NCI-H460 (cell line): Measurements from ENCODE around the gene B3GAT2. TPM values are rescaled to one million over a fixed set of nuclear protein-coding genes. Genes with fewer than 3 reads are reported as not detected.
"Not testable (repeated sequence)": the region's sequence is repeated elsewhere in the genome, so short reads cannot be mapped to it uniquely, and the experiment has no call there.

Source experiments
- DNase-seq: peaks from one replicate; pipeline ENCODE4 v3.0.0-alpha.2; 2016; ENCODE audit warnings: low read depth; ENCODE audit errors: extremely low read depth
- polyA plus RNA-seq: library from polyadenylated mRNA; depleted of rRNA; stranded (reverse); fragments of >200 nt; gene quantifications from 2 replicates; pipeline ENCODE4 v1.2.3, GENCODE V29; 2014; cell fraction: nucleus; rRNA removed
- total RNA-seq: library from RNA; depleted of rRNA; stranded (reverse); fragments of >200 nt; shearing (Covaris generic); gene quantifications from 2 replicates; pipeline ENCODE4 v1.2.3, GENCODE V29; 2014; rRNA removed

Gene B3GAT2
- 0.02 TPM in 1 of 2 replicates, not detected in the other for total RNA-seq
- polyA plus RNA-seq: 0.14 and 0.31 TPM in 2 replicates

- no peak for DNase-seq
Measured at GRCh38 chr6:70956451-70957283, at the start of gene B3GAT2. TSS of gene B3GAT2 (minus strand) at chr6:70957060. CDS start at chr6:70956429, 631 bp downstream.

GRCh38 chr6:70998148-70998547 is 41.3 kb upstream of the B3GAT2 start:
- no peak for DNase-seq

- no peak for DNase-seq
Measured at GRCh38 chr6:70997379-70997778, 40.5 kb upstream of the B3GAT2 start.

GRCh38 chr6:70996106-70996505 is 39.2 kb upstream of the B3GAT2 start:
- no peak for DNase-seq

- no peak for DNase-seq
Measured at GRCh38 chr6:70995411-70995810, 38.6 kb upstream of the B3GAT2 start.

- no peak for DNase-seq
Measured at GRCh38 chr6:70991253-70991652, 34.4 kb upstream of the B3GAT2 start.

- no peak for DNase-seq
Measured at GRCh38 chr6:70985156-70985555, 28.3 kb upstream of the B3GAT2 start.

GRCh38 chr6:70982747-70983146 is 25.9 kb upstream of the B3GAT2 start:
- DNase-seq: no peak

- DNase-seq: no peak
Measured at GRCh38 chr6:70980727-70981126, 23.9 kb upstream of the B3GAT2 start.

GRCh38 chr6:70973604-70974003 is 16.7 kb upstream of the B3GAT2 start:
- no peak for DNase-seq

- DNase-seq: no peak
Measured at GRCh38 chr6:70967049-70967448, 10.2 kb upstream of the B3GAT2 start.

- no peak for DNase-seq
Measured at GRCh38 chr6:70957284-70957617, 391 bp upstream of the B3GAT2 start.

GRCh38 chr6:70956191-70956450 is 739 bp downstream of the B3GAT2 start:
- no peak for DNase-seq

- peak; percentile 58 for DNase-seq
Measured at GRCh38 chr6:70955441-70956190, 1.2 kb downstream of the B3GAT2 start.

GRCh38 chr6:70954750-70955149 is 2.1 kb downstream of the B3GAT2 start:
- DNase-seq: no peak

GRCh38 chr6:70954176-70954575 is 2.7 kb downstream of the B3GAT2 start:
- no peak for DNase-seq

- no peak for DNase-seq
Measured at GRCh38 chr6:70952608-70953165, 4.2 kb downstream of the B3GAT2 start.

- not testable (repeated sequence) for DNase-seq
Measured at GRCh38 chr6:70944321-70944720, 12.5 kb downstream of the B3GAT2 start.

- DNase-seq: no peak
Measured at GRCh38 chr6:70933853-70934252, 23.0 kb downstream of the B3GAT2 start.

- no peak for DNase-seq
Measured at GRCh38 chr6:70905742-70906141, 51.1 kb downstream of the B3GAT2 start.

- no peak for DNase-seq
Measured at GRCh38 chr6:70903665-70904452, 53.0 kb downstream of the B3GAT2 start.
